ENCODE results near the gene LAMB1. TPM values are rescaled to one million over a fixed set of nuclear protein-coding genes. Genes with fewer than 3 reads are reported as not detected.
"Not testable (repeated sequence)": the region's sequence is repeated elsewhere in the genome, so short reads cannot be mapped to it uniquely, and the experiment has no call there.

The LAMB1 gene
- total RNA-seq, 1 experiment from 2014 or later = 101 TPM

DNA sequence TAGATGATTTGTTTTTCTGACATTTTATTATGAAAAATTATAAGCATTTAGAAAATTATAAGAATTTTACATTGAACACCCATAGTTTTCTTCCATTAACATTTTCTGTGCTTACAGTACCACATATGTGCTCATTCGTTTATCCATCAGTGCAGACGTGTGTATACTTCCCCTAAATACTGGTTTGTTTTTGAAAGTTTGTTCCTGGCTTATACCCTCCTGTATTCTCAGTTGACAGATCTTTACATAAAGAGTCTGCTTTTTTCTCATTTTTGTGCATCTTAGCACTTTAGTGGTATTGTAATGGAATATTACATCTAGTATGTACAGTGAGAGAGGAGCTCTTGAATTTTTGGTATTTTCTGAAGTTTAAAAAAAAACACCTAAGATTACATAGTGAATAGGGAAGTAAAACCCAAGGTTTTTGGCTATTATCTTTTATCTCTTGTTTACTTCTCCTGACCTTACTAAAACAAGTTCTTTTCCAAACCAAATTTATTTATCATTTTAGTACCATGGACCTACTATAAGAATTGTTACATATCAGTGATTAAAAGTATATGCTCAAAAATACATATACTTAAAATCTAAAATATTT lies 103.9 kb downstream of the LAMB1 start:
- no peak overlapping the region for H3K4me2 ChIP-seq (ENCODE audit: low read length)
- H3K9me2 ChIP-seq (replicated peaks; ENCODE audit: low read length) = no peaks in the 10 kb centered on the region
- peaks cover 5% of the 10 kb centered on the region; the same call in 1 of the 2 replicates for H3K4me1 ChIP-seq (ENCODE audit: insufficient read depth, low read length)
- no peaks in the 10 kb centered on the region for H3K9me3 ChIP-seq (ENCODE audit: low read length)
- no peaks in the 10 kb centered on the region for H3F3A ChIP-seq (ENCODE audit: low read length, unreplicated experiment)
- no peak overlapping the region for H3K27ac ChIP-seq (ENCODE audit: low read length)
- BruUV-seq (replicated peaks) = no TSS peak
- no peaks in the 10 kb centered on the region for H3K27me3 ChIP-seq (ENCODE audit: low read length)
- TF ChIP-seq, protein P1, sequence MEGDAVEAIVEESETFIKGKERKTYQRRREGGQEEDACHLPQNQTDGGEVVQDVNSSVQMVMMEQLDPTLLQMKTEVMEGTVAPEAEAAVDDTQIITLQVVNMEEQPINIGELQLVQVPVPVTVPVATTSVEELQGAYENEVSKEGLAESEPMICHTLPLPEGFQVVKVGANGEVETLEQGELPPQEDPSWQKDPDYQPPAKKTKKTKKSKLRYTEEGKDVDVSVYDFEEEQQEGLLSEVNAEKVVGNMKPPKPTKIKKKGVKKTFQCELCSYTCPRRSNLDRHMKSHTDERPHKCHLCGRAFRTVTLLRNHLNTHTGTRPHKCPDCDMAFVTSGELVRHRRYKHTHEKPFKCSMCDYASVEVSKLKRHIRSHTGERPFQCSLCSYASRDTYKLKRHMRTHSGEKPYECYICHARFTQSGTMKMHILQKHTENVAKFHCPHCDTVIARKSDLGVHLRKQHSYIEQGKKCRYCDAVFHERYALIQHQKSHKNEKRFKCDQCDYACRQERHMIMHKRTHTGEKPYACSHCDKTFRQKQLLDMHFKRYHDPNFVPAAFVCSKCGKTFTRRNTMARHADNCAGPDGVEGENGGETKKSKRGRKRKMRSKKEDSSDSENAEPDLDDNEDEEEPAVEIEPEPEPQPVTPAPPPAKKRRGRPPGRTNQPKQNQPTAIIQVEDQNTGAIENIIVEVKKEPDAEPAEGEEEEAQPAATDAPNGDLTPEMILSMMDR (conservative IDR thresholded peaks at IDR 0.05; ENCODE audit: low read depth, low read length) = no peak
- no peak for TF ChIP-seq EZH2 (IDR thresholded peaks at IDR 0.05; ENCODE audit: low read length, unreplicated experiment)
- no peak for TF ChIP-seq EZH2phosphoT487 (IDR thresholded peaks at IDR 0.05; ENCODE audit: borderline replicate concordance, low read length)
- H3K36me3 ChIP-seq (ENCODE audit: low read depth, low read length) = peaks cover 34% of the 10 kb centered on the region; the same call in 1 of the 2 replicates
- CTCF ChIA-PET = no interaction called here
- H3K9ac ChIP-seq (ENCODE audit: low read length) = no peak overlapping the region
- DNase-seq (no peak), ATAC-seq (no peak)
- POLR2A ChIA-PET (ENCODE audit: unreplicated experiment) = no interaction called here
- intact Hi-C loops (cut with micrococcal nuclease) = loop anchor here (10.0 kb wide), 1 partner anchor 196 kb away; no protein-coding TSS in a partner anchor
- peaks cover 32% of the 10 kb centered on the region for H4K20me1 ChIP-seq (ENCODE audit: low read length)
- peaks cover 75% of the 10 kb centered on the region for H3K79me2 ChIP-seq (ENCODE audit: low read length)
- no peak overlapping the region for H2AFZ ChIP-seq (ENCODE audit: low read length)
- H3K4me3 ChIP-seq (ENCODE audit: low read length) = no peak overlapping the region

DNA sequence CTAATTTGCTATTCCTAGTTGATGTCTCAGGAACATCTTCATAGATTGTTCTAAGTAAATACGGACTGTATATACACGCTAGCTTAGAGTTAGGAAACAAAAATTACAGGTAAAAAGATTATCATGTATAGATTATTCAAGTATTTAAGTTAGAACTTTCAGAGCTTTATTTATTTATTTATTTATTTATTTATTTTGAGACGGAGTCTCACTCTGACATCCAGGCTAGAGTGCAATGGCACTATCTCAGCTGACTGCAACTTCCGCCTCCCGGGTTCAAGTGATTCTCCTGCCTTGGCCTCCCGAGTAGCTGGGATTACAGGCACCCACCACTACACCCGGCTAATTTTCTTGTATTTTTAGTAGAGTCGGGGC lies 110.6 kb downstream of the LAMB1 start:
- Histone ChIP-seq H3K4me3 (ENCODE audit: low read length) (peak overlapping the region; percentile 81), H3K9ac (ENCODE audit: low read length) (peak overlapping the region; percentile 88), H3K36me3 (ENCODE audit: low read depth, low read length) (peaks cover 14% of the 10 kb centered on the region; the same call in 1 of the 2 replicates), H2AFZ (ENCODE audit: low read length) (0 out of 2 replicates have a peak overlapping the region, but pooled peaks have one; percentile 96), H4K20me1 (ENCODE audit: low read length) (peaks cover 14% of the 10 kb centered on the region), H3K79me2 (ENCODE audit: low read length) (peaks cover 61% of the 10 kb centered on the region), H3K4me1 (ENCODE audit: insufficient read depth, low read length) (peaks cover 31% of the 10 kb centered on the region), H3K4me2 (ENCODE audit: low read length) (peak overlapping the region; percentile 81)
- H3K9me3 ChIP-seq (ENCODE audit: low read length); DNase-seq; H3F3A ChIP-seq (ENCODE audit: low read length, unreplicated experiment); ATAC-seq; H3K27me3 ChIP-seq (ENCODE audit: low read length); CTCF ChIA-PET; H3K27ac ChIP-seq (ENCODE audit: low read length); BruUV-seq (replicated peaks); POLR2A ChIA-PET (ENCODE audit: unreplicated experiment); H3K9me2 ChIP-seq (replicated peaks; ENCODE audit: low read length): not testable (repeated sequence)
- intact Hi-C loops (cut with micrococcal nuclease) = loop anchor here (5.0 to 10.0 kb wide), 3 partner anchors 110 to 202 kb away; partner anchors contain the start of gene LAMB1

DNA sequence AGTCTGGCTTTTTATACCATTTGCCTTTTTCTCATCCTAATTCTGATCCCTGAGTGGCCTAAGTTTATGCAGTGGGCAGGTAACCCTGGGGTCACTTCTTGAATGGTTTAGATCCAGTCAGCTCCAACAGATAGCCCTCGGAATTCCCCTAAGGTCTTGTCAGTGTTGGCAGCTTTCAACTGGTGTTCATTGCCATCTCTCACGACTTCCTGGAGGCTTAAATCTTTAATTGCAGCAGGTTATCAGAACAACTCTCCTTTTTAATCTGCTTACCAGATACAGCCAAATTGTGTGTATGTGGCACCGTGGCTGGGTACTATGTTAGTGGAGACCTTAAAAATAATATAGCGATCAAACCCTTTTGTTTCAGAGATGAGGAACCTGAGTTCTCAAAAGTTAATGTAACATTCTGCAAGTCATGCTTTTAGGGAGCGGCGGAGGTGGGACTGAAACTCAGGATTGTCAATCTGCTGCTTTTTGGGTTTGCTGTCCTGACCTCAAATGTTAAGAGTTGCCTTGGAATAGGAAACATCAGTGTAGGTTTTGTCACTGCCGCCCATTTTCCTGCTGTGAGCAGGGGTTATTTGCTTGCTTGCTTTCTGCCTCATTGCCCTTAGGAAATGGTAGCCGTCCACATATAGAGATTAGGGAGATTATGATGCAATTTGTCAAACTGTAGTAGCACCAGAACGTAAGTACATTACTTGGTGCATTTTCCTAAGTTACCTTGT lies 111.2 kb downstream of the LAMB1 start:
- H3K79me2 ChIP-seq (ENCODE audit: low read length) = peaks cover 55% of the 10 kb centered on the region
- no peaks in the 10 kb centered on the region for H3K9me3 ChIP-seq (ENCODE audit: low read length)
- no peaks in the 10 kb centered on the region for H3K9me2 ChIP-seq (replicated peaks; ENCODE audit: low read length)
- DNase-seq (no peak), ATAC-seq (peak; percentile 7)
- H3K27ac ChIP-seq (ENCODE audit: low read length) = peak overlapping the region; percentile 71
- H3K9ac ChIP-seq (ENCODE audit: low read length) = peak overlapping the region; percentile 88
- intact Hi-C loops (cut with micrococcal nuclease) = loop anchor here (5.0 to 10.0 kb wide), 3 partner anchors 110 to 203 kb away; partner anchors contain the start of gene LAMB1
- H4K20me1 ChIP-seq (ENCODE audit: low read length) = peaks cover 14% of the 10 kb centered on the region
- ChIA-PET POLR2A (ENCODE audit: unreplicated experiment) (no interaction called here), CTCF (no interaction called here)
- no peaks in the 10 kb centered on the region for H3F3A ChIP-seq (ENCODE audit: low read length, unreplicated experiment)
- BruUV-seq (replicated peaks) = no TSS peak
- no peak for TF ChIP-seq EZH2phosphoT487 (IDR thresholded peaks at IDR 0.05; ENCODE audit: borderline replicate concordance, low read length)
- TF ChIP-seq, protein P1 (conservative IDR thresholded peaks at IDR 0.05; ENCODE audit: low read depth, low read length) = no peak
- no peak for TF ChIP-seq EZH2 (IDR thresholded peaks at IDR 0.05; ENCODE audit: low read length, unreplicated experiment)
- H2AFZ ChIP-seq (ENCODE audit: low read length) = peak overlapping the region; percentile 96
- no peaks in the 10 kb centered on the region for H3K27me3 ChIP-seq (ENCODE audit: low read length)
- H3K4me2 ChIP-seq (ENCODE audit: low read length) = peak overlapping the region; percentile 81
- H3K4me3 ChIP-seq (ENCODE audit: low read length) = peak overlapping the region; percentile 81
- peaks cover 31% of the 10 kb centered on the region for H3K4me1 ChIP-seq (ENCODE audit: insufficient read depth, low read length)
- peaks cover 12% of the 10 kb centered on the region; the same call in 1 of the 2 replicates for H3K36me3 ChIP-seq (ENCODE audit: low read depth, low read length)
